GM19438 (cell line): Measurements from ENCODE around the gene TAS1R3.
A peak's percentile ranks its signal among the peaks of the same experiment; 100 is the strongest.
"Not testable (repeated sequence)": the region's sequence is repeated elsewhere in the genome, so short reads cannot be mapped to it uniquely, and the experiment has no call there.

Source experiments
- ATAC-seq: cut with Tn5 transposase; IDR thresholded peaks from one replicate; pipeline ENCODE4 v1.9.1; 2021; ENCODE audit warnings: low read depth; ENCODE audit not compliant: unreplicated experiment

Gene TAS1R3

DNA sequence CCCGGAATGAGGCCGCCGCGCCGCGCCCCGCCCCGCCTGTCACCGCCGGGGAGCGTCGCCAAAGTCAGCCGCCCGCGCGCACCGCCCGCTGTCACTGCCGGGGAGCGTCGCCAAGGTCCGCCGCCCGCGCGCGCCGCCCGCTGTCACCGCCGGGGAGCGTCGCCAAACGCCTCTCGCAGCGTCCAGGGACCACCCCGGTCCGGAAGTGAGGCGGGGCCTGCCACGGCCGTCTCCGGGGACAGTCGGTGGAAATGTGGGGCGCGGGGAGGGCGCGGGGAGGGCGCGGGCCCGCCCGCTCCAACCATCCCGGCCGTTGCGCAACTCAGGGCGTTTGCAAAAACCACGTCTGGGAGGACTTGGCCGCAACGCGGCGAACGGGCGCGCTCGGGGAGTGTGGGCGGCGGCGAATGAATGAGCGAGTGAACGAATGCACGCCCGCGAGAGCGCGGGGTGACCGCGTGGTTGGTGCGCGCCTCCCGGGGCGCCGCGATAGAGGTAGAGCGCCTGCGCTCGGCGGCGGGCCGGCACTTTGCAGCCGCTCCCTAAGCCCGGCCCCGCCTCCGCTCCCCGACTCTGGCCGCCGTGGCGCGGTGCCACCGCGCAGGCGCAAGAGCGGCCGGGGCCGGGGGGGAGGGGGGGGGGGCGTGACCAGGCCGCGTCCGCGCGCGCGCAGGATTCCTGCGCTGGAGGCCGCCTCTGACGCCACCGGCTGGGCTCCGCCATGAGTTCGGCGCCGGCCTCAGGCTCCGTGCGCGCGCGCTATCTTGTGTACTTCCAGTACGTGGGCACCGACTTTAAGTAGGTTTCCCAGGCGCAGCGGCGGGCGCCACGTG is 22.9 kb upstream of the TAS1R3 start, which contains the start of the genes ACAP3 and PUSL1:
TSS of gene ACAP3 (minus strand) at position 8 of the 833 bp plus-strand sequence. CDS start 115 bp downstream, outside the sequence.
TSS of gene PUSL1 (plus strand) at position 675 of the 833 bp plus-strand sequence. CDS start at position 722, 47 bp downstream.
- ATAC-seq: peak; percentile 44

DNA sequence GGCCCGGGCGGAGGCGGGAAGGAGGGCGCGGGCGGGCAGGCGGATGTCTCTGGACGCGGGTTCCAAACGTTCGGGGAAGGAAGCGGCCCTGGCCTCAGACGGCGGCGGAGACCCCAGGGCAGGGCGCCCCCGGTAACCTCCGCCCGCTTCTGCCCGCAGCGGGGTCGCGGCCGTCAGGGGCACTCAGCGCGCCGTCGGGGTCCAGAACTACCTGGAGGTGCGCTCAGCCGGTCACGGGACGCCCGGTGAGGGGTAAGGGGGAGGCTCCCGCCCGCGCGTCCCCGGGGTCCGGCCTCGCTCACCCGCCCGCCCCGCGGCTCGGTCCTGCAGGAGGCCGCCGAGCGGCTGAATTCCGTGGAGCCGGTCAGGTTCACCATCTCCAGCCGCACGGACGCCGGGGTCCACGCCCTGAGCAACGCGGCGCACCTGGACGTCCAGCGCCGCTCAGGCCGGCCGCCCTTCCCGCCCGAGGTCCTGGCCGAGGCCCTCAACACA is 22.3 kb upstream of the TAS1R3 start:
- no peak for ATAC-seq

DNA sequence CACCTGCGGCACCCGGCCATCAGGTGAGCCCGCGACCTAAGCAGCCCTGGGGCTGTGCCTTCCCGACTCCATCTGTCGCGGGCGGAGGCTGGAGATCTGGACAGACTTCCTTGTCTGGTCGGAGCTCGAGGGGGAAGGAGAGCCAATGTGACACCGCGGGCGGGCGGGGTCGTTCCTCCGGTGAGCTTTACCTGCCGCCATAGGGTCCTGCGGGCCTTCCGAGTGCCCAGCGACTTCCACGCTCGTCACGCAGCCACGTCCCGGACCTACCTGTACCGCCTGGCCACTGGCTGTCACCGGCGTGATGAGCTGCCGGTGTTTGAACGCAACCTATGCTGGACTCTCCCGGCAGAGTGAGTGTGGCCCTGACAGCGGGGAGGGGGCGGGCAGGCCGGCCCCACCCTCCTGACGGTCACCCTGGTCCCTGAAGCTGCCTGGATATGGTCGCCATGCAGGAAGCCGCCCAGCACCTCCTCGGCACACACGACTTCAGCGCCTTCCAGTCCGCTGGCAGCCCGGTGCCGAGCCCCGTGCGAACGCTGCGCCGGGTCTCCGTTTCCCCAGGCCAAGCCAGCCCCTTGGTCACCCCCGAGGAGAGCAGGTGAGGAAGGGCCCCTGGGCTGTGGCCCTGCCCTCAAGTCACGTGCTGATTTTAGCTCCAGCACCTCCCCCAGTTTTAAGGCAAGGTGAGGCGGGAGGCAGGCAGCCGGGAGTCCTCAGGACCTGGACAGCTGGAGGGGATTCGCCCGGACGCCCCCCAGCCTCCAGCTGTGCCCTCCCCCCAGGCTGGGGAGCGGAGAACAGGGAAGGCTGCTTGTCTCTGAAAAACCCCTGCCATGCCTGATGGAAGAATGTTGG is 21.6 kb upstream of the TAS1R3 start:
- no peak for ATAC-seq

- ATAC-seq: no peak
Measured at GRCh38 chr1:1310109-1310385, 21.0 kb upstream of the TAS1R3 start.

DNA sequence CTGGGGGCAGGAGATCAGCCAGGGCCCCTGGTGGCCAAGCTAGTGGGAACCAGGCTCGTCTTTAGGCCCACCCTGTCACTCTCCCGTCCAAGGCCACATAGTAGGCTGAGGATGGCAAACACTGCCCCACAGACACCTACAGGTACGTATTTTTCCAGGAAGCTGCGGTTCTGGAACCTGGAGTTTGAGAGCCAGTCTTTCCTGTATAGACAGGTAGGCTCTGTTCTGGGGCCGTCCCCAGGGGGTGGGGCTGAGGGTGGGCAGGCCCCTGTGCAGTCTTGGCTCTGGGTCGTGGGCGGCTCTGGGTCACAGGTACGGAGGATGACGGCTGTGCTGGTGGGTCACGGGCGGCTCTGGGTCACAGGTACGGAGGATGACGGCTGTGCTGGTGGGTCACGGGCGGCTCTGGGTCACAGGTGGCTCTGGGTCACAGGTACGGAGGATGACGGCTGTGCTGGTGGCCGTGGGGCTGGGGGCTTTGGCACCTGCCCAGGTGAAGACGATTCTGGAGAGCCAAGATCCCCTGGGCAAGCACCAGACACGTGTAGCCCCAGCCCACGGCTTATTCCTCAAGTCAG is 20.5 kb upstream of the TAS1R3 start:
- no peak for ATAC-seq

DNA sequence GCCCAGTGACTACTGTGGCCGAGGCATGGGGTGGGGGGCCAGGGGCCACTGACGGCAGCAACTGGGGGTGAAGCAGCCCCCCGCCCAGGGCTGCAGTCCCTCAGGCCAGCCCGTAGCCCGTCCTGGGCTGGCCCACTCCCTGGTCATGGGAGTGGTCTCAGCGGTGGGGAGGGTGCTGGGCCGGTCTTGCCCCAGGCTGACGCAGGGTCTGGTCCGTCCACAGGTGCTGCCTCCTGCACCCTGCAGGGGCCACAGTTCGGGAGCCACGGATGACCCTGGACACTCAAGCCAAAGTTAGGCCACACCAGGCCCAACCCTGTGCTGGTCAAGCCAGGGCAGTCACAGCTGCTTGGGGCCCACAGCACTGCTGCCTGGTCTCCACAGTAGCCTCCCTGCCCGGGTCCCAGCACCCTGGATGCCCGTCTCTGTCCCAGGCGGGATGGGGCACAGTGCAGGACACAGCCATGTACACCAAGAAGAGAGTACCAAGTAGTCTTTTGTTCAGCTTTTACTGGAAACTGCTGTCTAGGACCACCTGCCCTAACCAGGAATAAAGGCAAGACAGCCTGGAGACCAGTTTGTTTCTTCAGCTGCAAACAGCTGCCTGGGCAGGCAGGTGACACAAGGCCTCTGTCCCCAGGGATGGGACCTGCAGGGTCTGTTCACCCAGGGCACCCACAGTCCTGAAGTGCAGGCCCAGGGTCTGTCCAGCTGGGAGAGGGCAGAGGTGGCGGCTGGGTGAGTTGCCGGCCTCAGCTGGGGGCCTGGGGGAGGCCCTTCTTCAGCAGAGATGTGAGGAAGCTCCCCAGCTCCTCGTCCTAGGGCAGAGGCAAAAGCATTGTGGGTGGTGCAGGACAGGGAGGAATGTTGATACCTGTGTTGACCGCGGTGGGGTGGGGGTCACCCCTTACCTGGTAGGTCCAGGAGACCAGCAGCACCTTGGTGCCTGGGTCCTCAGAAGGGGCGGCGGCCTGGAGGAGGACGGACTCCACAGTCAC is 19.7 kb upstream of the TAS1R3 start:
- ATAC-seq: no peak

DNA sequence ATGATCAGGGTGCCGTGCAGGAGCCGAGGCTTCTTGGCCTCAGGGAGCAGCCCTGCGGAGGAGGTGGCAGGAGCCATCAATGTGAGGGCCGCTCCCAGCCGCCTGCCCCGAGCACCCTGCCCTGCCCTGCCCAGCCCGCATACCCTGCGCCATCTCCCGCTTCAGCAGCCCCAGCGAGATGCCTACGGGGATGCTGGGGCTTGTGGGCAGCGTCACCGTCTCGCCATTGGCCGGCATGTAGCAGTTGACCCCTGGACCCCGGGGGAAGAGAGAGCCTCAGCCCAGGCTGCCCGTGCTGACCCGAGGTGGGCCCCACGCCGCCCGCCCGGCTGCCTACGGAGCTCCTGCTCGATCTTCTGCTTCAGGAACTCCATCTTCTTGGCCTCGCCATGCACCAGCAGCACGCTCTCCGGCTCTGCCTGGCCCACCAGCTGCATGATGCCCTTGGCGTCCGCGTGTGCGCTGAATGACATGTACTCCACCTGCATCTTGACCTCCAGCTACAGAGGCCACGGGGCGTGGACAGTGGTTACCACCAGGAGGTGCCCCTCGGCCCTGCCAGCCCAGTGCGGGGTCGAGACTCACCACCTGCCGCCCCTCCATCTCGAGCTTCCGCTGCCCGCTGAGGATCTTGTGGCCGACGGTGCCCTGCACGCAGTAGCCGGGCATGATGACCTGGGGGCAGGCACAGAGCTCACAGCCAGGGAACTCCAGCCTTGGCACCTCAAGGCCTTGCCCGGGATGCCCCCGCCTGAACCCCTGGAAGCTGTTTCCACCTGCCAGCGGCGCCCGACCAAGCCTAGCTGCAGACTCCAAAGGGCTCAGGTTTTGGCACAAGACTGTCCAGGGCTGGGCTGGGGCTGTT is 18.4 kb upstream of the TAS1R3 start:
- no peak for ATAC-seq

- ATAC-seq: no peak
Measured at GRCh38 chr1:1313500-1314236, 17.4 kb upstream of the TAS1R3 start.

GRCh38 chr1:1314237-1314586 is 16.9 kb upstream of the TAS1R3 start:
- no peak for ATAC-seq

- ATAC-seq: no peak
Measured at GRCh38 chr1:1314678-1315335, 16.3 kb upstream of the TAS1R3 start.

DNA sequence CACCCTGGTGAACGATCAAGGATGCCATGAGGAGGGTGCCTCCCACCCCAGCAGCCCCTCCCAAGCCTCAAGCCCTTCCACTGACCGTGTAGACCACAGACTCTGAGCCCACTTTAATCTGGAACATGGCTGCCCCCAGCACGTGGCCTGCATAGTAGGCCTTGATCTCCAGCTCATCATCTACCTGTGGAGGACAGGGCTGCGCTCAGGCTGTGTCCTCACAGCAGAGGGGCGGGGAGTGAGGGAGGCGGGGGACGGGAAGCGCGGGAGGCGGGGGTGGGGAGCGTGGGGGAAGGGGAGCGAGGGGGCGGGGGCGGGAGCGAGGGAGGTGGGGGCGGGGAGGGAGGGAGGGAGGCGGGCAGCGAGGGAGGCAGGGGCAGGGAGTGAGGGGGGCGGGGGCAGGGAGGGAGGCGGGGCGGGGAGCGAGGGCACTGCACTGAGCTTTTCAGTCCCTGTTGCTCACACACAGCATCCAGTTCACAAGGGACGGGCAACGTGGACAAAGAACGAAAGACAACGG is 15.6 kb upstream of the TAS1R3 start:
- no peak for ATAC-seq

DNA sequence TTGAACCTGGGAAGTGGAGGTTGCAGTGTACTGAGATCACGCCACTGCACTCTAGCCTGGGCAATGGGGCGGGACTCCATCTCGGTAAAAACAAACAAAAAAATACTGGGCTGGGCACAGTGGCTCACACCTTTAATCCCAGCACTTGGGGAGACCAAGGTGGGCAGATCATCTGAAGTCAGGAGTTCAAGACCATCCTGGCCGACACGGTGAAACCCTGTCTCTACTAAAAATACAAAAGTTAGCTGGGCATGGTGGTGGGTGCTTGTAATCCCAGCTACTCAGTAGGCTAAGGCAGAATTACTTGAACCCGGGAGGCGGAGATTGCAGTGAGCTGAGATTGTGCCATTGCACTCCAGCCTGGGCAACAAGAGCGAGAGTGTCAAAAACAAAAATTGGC is 14.9 kb upstream of the TAS1R3 start:
- not testable (repeated sequence) for ATAC-seq

GRCh38 chr1:1317420-1317819 is 13.7 kb upstream of the TAS1R3 start:
- ATAC-seq: no peak

DNA sequence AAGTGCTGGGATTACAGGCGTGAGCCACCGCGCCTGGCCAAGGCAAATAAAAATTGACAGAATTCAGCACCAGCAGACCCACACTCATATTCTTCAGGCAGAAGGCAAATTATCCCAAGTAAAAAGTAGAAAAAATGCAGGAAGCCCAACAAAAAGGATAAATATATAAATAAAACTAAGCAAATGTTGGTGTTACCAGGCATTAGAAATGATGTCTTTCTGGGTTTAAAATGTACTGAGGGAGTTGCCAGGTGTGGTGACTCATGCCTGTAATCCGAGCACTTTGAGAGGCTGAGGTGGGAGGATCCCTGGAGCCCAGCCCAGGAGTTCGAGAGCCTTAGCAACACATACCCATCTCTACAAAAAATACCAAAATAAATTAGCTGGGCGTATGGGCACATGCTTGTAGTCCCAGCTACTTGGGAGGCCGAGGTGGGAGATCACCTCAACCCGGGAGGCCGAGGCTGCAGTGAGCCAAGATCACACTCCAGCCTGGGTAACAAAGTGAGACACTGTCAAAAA is 12.9 kb upstream of the TAS1R3 start:
- no peak for ATAC-seq

GRCh38 chr1:1318777-1319645 is 12.1 kb upstream of the TAS1R3 start:
- ATAC-seq: no peak

DNA sequence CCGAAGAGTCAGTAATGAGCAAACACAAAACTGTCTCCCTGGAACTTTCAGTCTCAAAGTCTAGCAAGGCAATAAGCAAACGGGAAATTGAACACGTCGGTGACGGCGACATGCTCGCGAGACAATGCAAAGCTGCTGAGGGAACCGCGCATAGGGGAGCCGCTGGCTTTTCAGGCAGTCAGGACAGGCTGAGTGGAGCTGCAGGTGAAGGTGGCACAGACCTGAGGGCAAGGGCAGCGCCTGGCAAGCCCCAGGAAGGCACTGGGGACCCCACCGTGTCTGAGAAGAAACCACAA is 11.5 kb upstream of the TAS1R3 start:
- ATAC-seq: no peak
